Fibroblast of skin of right quadriceps (primary cell): ENCODE results near the gene LAMP1.
"Not testable (repeated sequence)": the region's sequence is repeated elsewhere in the genome, so short reads cannot be mapped to it uniquely, and the experiment has no call there.

ENCODE experiments used
- DNase-seq: peaks from one replicate; pipeline ENCODE4 v3.0.0-alpha.2; 2013

Gene LAMP1, protein sequence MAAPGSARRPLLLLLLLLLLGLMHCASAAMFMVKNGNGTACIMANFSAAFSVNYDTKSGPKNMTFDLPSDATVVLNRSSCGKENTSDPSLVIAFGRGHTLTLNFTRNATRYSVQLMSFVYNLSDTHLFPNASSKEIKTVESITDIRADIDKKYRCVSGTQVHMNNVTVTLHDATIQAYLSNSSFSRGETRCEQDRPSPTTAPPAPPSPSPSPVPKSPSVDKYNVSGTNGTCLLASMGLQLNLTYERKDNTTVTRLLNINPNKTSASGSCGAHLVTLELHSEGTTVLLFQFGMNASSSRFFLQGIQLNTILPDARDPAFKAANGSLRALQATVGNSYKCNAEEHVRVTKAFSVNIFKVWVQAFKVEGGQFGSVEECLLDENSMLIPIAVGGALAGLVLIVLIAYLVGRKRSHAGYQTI

DNA sequence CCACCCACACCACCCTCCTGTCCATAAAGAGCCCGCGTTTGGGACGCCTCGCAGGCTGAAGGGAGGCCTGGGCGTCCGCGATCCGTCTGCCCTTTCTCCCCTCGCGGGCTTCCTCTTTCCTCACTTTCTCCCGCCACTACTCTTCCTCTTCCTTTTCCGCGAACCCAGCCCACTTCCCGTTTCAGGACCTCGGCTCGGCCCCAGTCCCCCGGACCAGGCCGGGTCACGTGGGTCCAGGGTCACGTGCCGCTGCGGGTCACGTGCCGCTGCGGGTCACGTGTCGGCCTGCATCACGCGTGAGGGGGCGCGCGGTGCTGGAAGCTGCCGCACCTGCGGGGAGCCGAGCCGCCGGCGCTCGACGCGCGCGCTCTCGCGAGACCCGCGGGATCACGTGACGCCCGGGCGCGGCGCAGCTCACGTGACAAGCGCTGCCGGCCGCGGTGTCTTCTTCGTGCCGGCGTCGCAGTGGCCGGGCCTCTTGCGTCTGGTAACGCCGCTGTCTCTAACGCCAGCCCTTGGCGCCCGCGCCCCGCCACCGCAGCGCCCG, at the start of gene LAMP1:
Gene LAMP1 (plus strand): TSS at position 417 of the 547 bp plus-strand sequence. CDS start 196 bp downstream, outside the sequence.
- peak; percentile 99 for DNase-seq

DNA sequence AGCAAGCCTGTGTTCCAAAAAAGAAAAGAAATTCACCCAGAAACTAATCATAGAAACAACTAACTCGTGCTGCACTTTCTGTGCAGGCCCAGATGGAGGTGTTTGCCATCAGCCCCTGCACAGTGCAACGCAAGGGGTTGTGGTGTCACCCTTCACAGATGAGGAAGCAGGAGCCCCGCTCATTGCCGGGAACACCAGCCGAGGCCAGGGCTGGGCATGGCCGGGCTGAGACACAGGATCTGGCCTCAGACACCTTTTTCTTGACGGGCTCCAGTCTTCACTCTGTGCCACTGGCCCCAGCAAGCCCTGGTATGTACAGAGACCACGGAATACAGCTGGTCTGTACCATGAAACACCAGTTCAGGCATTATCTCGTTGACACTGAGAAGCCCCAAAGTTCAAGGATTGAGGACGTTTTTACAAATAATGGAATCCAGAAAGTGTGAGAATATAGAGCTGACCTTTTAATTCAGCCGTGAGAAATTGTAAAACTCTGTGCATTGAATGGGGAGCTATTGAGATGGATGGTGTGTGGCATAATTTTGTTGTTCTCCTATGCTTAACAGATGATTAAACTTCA, 44.4 kb upstream of the LAMP1 start:
- DNase-seq, result no peak

DNA sequence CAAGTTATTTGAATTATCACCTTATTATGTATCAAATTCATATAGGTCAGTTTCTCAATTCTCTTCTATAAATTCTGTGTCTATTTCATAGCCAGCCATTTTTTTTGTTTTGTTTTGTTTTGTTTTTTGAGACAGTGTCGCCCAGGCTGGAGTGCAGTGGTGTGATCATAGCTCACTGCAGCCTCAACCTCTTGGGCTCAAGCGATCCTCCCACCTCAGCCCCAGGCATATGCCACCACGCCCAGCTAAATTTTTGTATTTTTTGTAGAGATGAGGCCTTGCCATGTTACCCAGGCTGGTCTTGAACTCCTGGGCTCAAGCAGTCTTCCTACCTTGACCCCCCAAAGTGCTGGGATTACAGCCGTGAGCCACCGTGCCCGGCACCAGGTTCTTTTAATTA, 39.1 kb upstream of the LAMP1 start:
- DNase-seq, result not testable (repeated sequence)

GRCh38 chr13:113258321-113259054, 38.6 kb upstream of the LAMP1 start:
- DNase-seq, result no peak

DNA sequence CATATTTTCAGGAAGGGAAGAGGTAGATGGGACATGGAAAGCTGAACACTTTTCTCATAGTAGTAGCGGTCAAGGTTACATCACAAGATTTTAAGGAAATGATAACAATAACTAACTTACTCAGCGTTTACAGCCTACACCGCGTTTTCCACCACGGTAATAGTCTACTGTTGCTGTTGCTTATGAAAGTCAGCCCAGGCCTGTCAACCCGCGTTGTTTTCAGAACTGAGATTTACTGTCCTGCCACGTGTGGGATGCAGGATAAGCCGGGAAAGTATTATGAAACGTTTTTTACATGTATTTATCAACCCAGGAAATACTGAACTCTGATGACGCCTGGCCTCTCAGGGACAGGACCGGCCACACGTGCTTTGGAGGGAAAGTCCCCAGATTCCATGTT, 36.0 kb upstream of the LAMP1 start:
- DNase-seq, result no peak

- not testable (repeated sequence) for DNase-seq
These were observed 34.0 kb upstream of the LAMP1 start for GRCh38 chr13:113263016-113263415.

DNA sequence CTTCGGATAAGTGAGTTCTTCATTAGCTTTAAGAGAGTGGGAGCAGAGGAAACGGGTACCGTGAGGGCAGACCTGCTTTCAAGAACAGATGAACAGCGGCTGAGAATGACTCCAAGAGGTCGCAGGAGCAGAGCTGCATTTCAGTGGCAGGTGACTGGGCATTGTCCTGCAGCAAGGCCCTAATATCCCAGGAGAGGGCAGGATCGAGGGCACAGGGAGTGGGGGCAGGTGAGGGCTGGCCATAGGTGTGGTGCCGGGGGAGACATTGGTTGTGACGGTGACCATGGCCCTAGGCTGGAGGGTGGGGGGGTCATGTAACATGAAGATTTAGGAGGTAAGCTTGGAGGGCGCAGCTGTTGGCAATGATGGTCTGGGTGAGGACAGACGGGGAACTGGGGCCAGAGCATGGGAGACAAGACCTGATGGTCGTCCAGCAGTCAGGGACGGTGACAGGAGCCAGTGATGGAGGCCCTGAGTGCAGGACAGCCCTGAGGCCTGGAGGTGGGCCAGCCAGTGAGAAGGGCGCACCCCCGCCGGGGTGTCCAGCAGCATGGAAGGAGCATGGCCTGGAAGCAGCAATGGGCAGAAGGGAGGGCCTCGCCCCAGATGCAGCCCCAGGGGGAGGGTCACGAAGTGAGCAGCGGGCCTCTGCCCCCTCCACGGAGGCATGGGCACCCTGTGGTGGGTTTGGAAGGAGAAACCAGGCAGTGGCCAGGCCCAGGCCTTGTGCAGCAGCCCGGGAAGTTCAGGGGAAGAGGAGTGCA, 29.2 kb upstream of the LAMP1 start:
- no peak for DNase-seq

DNA sequence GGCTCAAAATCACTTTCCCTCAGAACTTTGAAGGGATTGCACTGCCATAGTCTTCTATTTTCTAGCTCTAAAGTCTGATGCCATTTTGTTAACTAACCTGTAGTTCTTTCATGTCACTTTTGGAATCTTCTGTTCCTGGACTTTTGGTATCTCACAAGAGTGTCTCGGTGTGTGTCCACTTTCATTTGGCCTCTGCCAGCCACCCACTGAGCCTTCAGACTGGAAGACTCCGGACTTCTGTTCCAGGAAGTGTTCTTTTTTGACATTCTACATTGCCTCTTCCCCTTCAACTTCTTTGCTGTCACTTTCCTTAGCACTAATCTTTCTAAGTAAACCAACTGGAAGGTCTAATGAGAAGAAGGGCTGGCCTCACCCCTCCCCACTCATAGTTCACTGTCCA, 25.0 kb upstream of the LAMP1 start:
- DNase-seq, result no peak

DNA sequence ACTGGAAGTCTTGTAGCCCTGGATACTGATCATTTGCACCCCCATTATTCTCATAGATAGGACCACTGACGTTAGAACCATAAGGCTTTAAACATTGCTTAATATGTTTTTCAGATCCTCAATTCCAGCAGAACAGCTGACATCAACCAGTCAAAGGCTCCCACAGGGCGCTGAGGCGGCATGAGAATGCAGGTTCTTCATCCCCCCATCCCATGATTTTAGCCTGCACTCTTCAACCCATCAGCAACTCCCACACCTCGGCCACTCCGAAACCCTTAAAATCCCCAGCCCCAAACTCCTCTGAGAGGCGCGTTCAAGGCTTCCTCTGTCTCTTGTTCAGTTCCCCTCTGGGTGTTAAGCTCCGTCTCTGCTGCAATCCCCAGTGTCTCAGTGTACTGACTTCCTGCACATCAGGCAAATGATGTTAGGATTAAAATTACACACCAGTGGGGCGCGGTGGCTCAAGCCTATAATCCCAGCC, 24.3 kb upstream of the LAMP1 start:
- DNase-seq, result no peak

DNA sequence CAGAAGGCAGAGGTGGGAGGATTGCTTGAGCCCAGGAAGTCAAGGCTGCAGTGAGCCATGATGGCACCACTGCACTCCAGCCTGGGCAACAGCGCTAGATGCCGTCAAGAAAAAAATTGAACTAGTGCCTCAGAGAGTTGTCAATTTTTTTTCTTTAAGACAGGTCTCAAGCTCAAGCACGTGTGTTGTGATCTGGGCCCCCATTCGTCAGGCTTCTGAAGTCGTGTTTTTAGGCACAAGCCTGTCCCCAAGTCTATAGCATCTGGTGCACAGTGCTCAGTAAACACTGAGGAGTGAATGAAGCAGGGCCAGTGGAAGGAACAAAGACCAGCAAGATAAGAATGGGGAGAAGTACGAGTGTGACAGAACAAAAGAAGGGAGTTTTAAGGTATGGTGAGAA, 23.7 kb upstream of the LAMP1 start:
- no peak for DNase-seq

GRCh38 chr13:113273851-113274590, 23.0 kb upstream of the LAMP1 start:
- peak; percentile 6 for DNase-seq

- DNase-seq, result no peak
These were observed 22.3 kb upstream of the LAMP1 start for GRCh38 chr13:113274721-113275120.

- DNase-seq, result peak; percentile 50
These were observed 21.7 kb upstream of the LAMP1 start for GRCh38 chr13:113275387-113275786.

- no peak for DNase-seq
These were observed 16.9 kb upstream of the LAMP1 start for GRCh38 chr13:113280126-113280525.

GRCh38 chr13:113283904-113284303, 13.1 kb upstream of the LAMP1 start:
- no peak for DNase-seq

DNA sequence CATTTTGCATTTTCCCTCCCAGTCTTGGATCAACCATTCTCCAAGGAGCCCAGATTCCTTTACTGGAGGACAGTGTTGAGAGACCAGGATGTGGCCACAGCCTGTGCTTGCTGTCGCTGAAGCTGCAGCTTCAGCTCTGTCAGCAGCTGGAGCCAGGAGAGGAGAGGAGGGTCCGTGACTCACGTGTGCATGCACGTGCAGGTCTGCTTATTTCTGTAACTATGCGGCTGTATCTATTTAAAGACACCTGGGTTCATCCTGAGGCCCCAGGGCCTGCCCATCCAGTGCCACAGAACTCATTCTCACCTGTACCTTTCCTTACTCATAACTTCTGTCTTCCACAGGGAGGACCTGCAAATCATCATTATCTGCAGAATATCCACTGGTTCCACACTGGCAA, 8.2 kb upstream of the LAMP1 start:
- DNase-seq, result no peak

DNA sequence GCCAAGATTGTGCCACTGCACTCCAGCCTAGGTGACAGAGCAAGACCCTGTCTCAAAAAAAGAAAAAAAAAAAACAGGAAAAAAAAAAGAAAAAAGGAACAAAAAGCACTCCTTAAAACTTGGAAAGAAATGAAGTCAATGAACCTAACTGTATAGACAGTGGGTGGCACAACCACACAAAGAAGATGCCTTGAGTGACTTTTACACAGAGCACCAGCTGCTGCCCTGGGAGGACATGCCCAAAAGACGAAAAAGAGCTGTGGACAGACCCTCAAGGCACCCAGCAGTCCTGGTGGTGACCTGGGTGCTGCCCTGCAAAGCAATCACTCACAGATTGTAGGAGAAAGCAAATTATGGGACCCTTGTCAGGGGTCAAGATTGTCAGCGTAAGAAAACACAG, 5.9 kb upstream of the LAMP1 start:
- no peak for DNase-seq

DNA sequence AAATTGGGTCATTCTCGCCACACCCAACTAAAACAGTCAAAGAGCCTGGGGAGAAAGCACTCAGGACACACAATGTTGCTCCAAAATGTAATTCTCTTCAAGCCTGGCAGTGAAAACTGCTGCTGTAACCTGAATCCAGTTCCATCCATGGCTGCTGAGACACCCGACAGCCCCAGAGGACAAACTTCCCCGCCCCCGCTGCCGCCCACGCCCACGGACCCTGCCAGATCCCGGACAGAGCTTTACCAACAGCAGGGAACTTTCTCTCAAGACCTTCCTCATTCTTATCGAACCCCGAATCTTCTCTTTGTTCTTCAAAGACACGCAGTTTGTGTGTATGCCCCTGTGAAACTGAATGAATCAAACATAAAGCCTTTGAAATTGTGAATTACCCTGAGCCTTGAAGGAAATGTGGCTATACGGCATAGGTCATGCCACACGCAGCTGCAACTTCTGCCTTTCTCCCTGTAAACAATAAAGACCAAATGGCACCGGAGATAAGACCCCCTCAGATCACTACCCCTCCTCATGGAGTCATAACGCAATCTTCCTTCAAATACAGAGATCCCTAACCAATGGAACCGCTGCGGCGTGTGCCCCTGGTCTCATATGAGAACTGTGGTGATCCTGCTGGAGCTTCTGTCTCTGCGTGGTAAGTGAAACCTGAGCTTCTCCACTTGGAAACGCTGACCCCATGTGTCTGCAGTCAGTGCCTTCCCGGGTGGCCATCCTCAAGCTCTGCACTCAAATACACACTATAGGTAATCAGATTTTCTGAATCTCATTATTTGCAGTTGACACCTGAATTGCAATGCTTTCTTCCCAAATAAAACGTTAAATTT, 4.8 kb upstream of the LAMP1 start:
- DNase-seq, result peak; percentile 8

- DNase-seq, result no peak
These were observed 3.4 kb upstream of the LAMP1 start for GRCh38 chr13:113293686-113294085.

DNA sequence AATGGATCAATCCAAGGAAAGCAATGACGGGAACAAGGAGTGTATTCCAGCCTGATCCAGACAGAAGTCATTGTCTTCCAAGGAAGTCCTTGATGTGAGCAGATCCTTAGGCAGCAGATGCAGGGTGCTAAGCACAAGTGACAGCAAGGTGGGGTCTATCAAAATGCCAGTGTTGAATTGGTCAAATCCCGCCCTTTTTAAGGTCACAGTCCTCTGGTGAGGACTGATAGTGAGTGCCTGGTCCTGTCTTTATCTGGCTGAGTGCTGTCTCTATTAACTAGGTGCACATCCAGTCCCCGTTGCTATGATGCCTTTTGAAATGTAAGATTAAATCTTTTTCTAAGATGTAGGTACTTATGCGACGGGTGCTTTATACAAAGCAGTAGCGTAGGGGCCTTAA, 1.3 kb upstream of the LAMP1 start:
- no peak for DNase-seq
